ENCODE measurements around the gene TRIM47. TPM values are rescaled to one million over a fixed set of nuclear protein-coding genes. Genes with fewer than 3 reads are reported as not detected.

TRIM47 gene
- 1.5 TPM for polyA plus RNA-seq (2013, experiment 1 of 2)
- polyA plus RNA-seq (2013, experiment 2 of 2): 2.1 TPM

- Histone ChIP-seq H2BK15ac (replicated peaks; ENCODE audit: low read depth) (no peak within 1 kb of the TSS), H3K4me2 (ENCODE audit: low read length) (peak within 1 kb of the TSS; percentile 80), H3K9ac (ENCODE audit: low read length) (peak within 1 kb of the TSS; percentile 58), H3K23ac (ENCODE audit: low read length) (no peak within 1 kb of the TSS), H3K4ac (ENCODE audit: low read depth, low read length) (no peak within 1 kb of the TSS), H3K79me2 (ENCODE audit: control insufficient read depth, insufficient read depth, low read length) (no peaks in the 10 kb centered on the region), H3K4me3 (ENCODE audit: low read length) (peak within 1 kb of the TSS; percentile 12), H3K18ac (ENCODE audit: low read length) (no peak within 1 kb of the TSS), H3K79me1 (ENCODE audit: low read length) (no peaks in the 10 kb centered on the region), H4K5ac (ENCODE audit: low read length) (no peak within 1 kb of the TSS), H2BK120ac (ENCODE audit: low read depth, low read length) (no peak within 1 kb of the TSS), H3K56ac (ENCODE audit: low read length) (peak within 1 kb of the TSS; percentile 83), H3K4me1 (ENCODE audit: control insufficient read depth, low read depth, low read length) (no peaks in the 10 kb centered on the region), H2BK5ac (ENCODE audit: low read length) (no peak within 1 kb of the TSS), H3K27ac (ENCODE audit: low read depth, low read length) (no peak within 1 kb of the TSS), H3K27me3 (ENCODE audit: insufficient read depth, low read length, poor library complexity) (no peaks in the 10 kb centered on the region), H2AK5ac (ENCODE audit: low read length) (no peak within 1 kb of the TSS), H4K8ac (ENCODE audit: low read depth, low read length) (no peak within 1 kb of the TSS), H3K36me3 (ENCODE audit: control insufficient read depth, insufficient read depth, low read length) (no peaks in the 10 kb centered on the region)
- WGBS (ENCODE audit: extremely low coverage, insufficient coverage, low lambda C conversion rate): no CpG with 5 or more reads among the region's 87 CpGs
- DNase-seq: peak; percentile 77
Measured at GRCh38 chr17:75878174-75878998, at the start of gene TRIM47. Gene TRIM47, minus strand, starts transcription at chr17:75878581. Its CDS starts 33 bp downstream, at chr17:75878548.

- no peak overlapping the region for H4K8ac ChIP-seq (ENCODE audit: low read depth, low read length)
- no peaks in the 10 kb centered on the region for H3K4me1 ChIP-seq (ENCODE audit: control insufficient read depth, low read depth, low read length)
- H4K5ac ChIP-seq (ENCODE audit: low read length): no peak overlapping the region
- H3K4me2 ChIP-seq (ENCODE audit: low read length): no peak overlapping the region
- no peak overlapping the region for H3K9ac ChIP-seq (ENCODE audit: low read length)
- no peaks in the 10 kb centered on the region for H3K36me3 ChIP-seq (ENCODE audit: control insufficient read depth, insufficient read depth, low read length)
- no peak overlapping the region for H2BK15ac ChIP-seq (replicated peaks; ENCODE audit: low read depth)
- H2BK5ac ChIP-seq (ENCODE audit: low read length): no peak overlapping the region
- H3K23ac ChIP-seq (ENCODE audit: low read length): no peak overlapping the region
- H3K4me3 ChIP-seq (ENCODE audit: low read length): no peak overlapping the region
- no peaks in the 10 kb centered on the region for H3K79me1 ChIP-seq (ENCODE audit: low read length)
- H3K79me2 ChIP-seq (ENCODE audit: control insufficient read depth, insufficient read depth, low read length): no peaks in the 10 kb centered on the region
- no CpG with 5 or more reads among the region's 6 CpGs for WGBS (ENCODE audit: extremely low coverage, insufficient coverage, low lambda C conversion rate)
- H2BK120ac ChIP-seq (ENCODE audit: low read depth, low read length): no peak overlapping the region
- no peak overlapping the region for H3K4ac ChIP-seq (ENCODE audit: low read depth, low read length)
- H3K27me3 ChIP-seq (ENCODE audit: insufficient read depth, low read length, poor library complexity): no peaks in the 10 kb centered on the region
- no peak overlapping the region for H2AK5ac ChIP-seq (ENCODE audit: low read length)
- no peak overlapping the region for H3K56ac ChIP-seq (ENCODE audit: low read length)
- H3K18ac ChIP-seq (ENCODE audit: low read length): no peak overlapping the region
- H3K27ac ChIP-seq (ENCODE audit: low read depth, low read length): no peak overlapping the region
- DNase-seq: peak; percentile 77
Measured at GRCh38 chr17:75927286-75927922, 49.0 kb upstream of the TRIM47 start.

- no CpG with 5 or more reads among the region's 4 CpGs for WGBS (ENCODE audit: extremely low coverage, insufficient coverage, low lambda C conversion rate)
- Histone ChIP-seq H3K18ac (ENCODE audit: low read length) (no peak overlapping the region), H3K79me1 (ENCODE audit: low read length) (no peaks in the 10 kb centered on the region), H4K5ac (ENCODE audit: low read length) (no peak overlapping the region), H3K9ac (ENCODE audit: low read length) (no peak overlapping the region), H3K27ac (ENCODE audit: low read depth, low read length) (no peak overlapping the region), H2AK5ac (ENCODE audit: low read length) (no peak overlapping the region), H2BK120ac (ENCODE audit: low read depth, low read length) (no peak overlapping the region), H3K4me1 (ENCODE audit: control insufficient read depth, low read depth, low read length) (no peaks in the 10 kb centered on the region), H3K36me3 (ENCODE audit: control insufficient read depth, insufficient read depth, low read length) (no peaks in the 10 kb centered on the region), H2BK15ac (replicated peaks; ENCODE audit: low read depth) (no peak overlapping the region), H3K4me2 (ENCODE audit: low read length) (no peak overlapping the region), H3K79me2 (ENCODE audit: control insufficient read depth, insufficient read depth, low read length) (no peaks in the 10 kb centered on the region), H3K4ac (ENCODE audit: low read depth, low read length) (no peak overlapping the region), H3K56ac (ENCODE audit: low read length) (no peak overlapping the region), H3K23ac (ENCODE audit: low read length) (no peak overlapping the region), H3K4me3 (ENCODE audit: low read length) (no peak overlapping the region), H4K8ac (ENCODE audit: low read depth, low read length) (no peak overlapping the region), H3K27me3 (ENCODE audit: insufficient read depth, low read length, poor library complexity) (no peaks in the 10 kb centered on the region), H2BK5ac (ENCODE audit: low read length) (no peak overlapping the region)
- no peak for DNase-seq
Measured at GRCh38 chr17:75926456-75926855, 48.1 kb upstream of the TRIM47 start.

GRCh38 chr17:75925912-75926311 lies 47.5 kb upstream of the TRIM47 start:
- Histone ChIP-seq H3K23ac (ENCODE audit: low read length) (no peak overlapping the region), H3K4ac (ENCODE audit: low read depth, low read length) (no peak overlapping the region), H3K36me3 (ENCODE audit: control insufficient read depth, insufficient read depth, low read length) (no peaks in the 10 kb centered on the region), H3K27me3 (ENCODE audit: insufficient read depth, low read length, poor library complexity) (no peaks in the 10 kb centered on the region), H3K4me1 (ENCODE audit: control insufficient read depth, low read depth, low read length) (no peaks in the 10 kb centered on the region), H3K79me1 (ENCODE audit: low read length) (no peaks in the 10 kb centered on the region), H3K4me3 (ENCODE audit: low read length) (no peak overlapping the region), H4K8ac (ENCODE audit: low read depth, low read length) (no peak overlapping the region), H2BK5ac (ENCODE audit: low read length) (no peak overlapping the region), H3K79me2 (ENCODE audit: control insufficient read depth, insufficient read depth, low read length) (no peaks in the 10 kb centered on the region), H2BK120ac (ENCODE audit: low read depth, low read length) (no peak overlapping the region), H3K9ac (ENCODE audit: low read length) (no peak overlapping the region), H3K18ac (ENCODE audit: low read length) (no peak overlapping the region), H2BK15ac (replicated peaks; ENCODE audit: low read depth) (no peak overlapping the region), H4K5ac (ENCODE audit: low read length) (no peak overlapping the region), H3K4me2 (ENCODE audit: low read length) (no peak overlapping the region), H3K27ac (ENCODE audit: low read depth, low read length) (no peak overlapping the region), H2AK5ac (ENCODE audit: low read length) (no peak overlapping the region), H3K56ac (ENCODE audit: low read length) (no peak overlapping the region)
- WGBS (ENCODE audit: extremely low coverage, insufficient coverage, low lambda C conversion rate): no CpG with 5 or more reads among the region's 15 CpGs
- no peak for DNase-seq

GRCh38 chr17:75925103-75925502 lies 46.7 kb upstream of the TRIM47 start:
- H3K79me1 ChIP-seq (ENCODE audit: low read length): no peaks in the 10 kb centered on the region
- H3K56ac ChIP-seq (ENCODE audit: low read length): no peak overlapping the region
- no peak overlapping the region for H4K5ac ChIP-seq (ENCODE audit: low read length)
- H3K27me3 ChIP-seq (ENCODE audit: insufficient read depth, low read length, poor library complexity): no peaks in the 10 kb centered on the region
- H4K8ac ChIP-seq (ENCODE audit: low read depth, low read length): no peak overlapping the region
- H3K4ac ChIP-seq (ENCODE audit: low read depth, low read length): no peak overlapping the region
- no peaks in the 10 kb centered on the region for H3K36me3 ChIP-seq (ENCODE audit: control insufficient read depth, insufficient read depth, low read length)
- no CpG with 5 or more reads among the region's 11 CpGs for WGBS (ENCODE audit: extremely low coverage, insufficient coverage, low lambda C conversion rate)
- H3K79me2 ChIP-seq (ENCODE audit: control insufficient read depth, insufficient read depth, low read length): no peaks in the 10 kb centered on the region
- no peak overlapping the region for H2AK5ac ChIP-seq (ENCODE audit: low read length)
- H2BK5ac ChIP-seq (ENCODE audit: low read length): no peak overlapping the region
- no peak overlapping the region for H3K27ac ChIP-seq (ENCODE audit: low read depth, low read length)
- no peak overlapping the region for H2BK120ac ChIP-seq (ENCODE audit: low read depth, low read length)
- no peak overlapping the region for H3K9ac ChIP-seq (ENCODE audit: low read length)
- no peak overlapping the region for H3K23ac ChIP-seq (ENCODE audit: low read length)
- no peak overlapping the region for H2BK15ac ChIP-seq (replicated peaks; ENCODE audit: low read depth)
- H3K4me2 ChIP-seq (ENCODE audit: low read length): no peak overlapping the region
- DNase-seq: no peak
- no peak overlapping the region for H3K4me3 ChIP-seq (ENCODE audit: low read length)
- H3K18ac ChIP-seq (ENCODE audit: low read length): no peak overlapping the region
- no peaks in the 10 kb centered on the region for H3K4me1 ChIP-seq (ENCODE audit: control insufficient read depth, low read depth, low read length)
